OCI-LY3 (cell line): ENCODE results near the gene DPP10.

Experiments used
- CTCF ChIP-seq: fragments of 200-600, 300-600 bp; sonication (generic); IDR thresholded peaks from 2 replicates; pipeline ENCODE4 v1.5.1; 2014; ENCODE audit warnings: antibody characterized with exemption, low read length, low read depth
- EZH2phosphoT487 ChIP-seq: fragments of 200-600 bp; shearing (Covaris generic); IDR thresholded peaks from 2 replicates; pipeline ENCODE4 v1.6.1; 2018; ENCODE audit warnings: antibody characterized with exemption, mixed run types, low read depth

DNA sequence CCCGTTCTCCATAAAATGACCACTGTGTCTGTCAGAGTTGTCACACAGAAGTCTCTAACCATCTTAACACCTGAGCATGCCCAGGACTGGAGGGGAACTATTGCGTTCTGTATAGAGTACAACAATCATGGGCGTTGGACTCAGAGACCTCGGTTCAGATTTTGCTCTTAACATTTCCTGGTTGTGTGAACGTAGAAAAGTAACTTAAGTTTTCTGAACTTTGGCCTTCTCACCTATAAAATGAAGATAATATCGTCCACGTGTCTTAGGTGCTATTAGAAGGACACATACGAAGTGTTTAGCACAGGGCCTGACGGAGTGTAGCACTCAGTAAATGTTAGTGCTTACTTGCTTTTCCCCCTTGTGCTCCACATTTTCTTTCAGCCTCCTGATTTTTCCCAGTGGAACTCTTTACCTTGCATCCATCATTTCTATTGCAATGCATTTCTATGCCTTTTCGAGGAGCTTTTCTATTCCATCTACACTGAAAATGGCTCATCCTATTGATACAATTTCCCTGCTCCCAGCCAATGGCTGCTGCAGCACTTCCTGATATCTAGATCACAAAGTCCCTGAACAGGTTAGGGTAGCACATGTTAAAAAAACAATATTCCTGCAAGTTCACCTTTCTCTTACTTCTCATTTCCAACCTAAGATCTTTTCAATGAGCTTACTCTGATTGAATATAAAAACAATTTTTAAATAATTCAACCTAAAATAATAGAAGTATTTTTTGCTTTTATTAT, 22.7 kb downstream of the DPP10 start:
- no peak for TF ChIP-seq CTCF
- TF ChIP-seq EZH2phosphoT487, result no peak
